Nephron progenitor cell (in vitro differentiated cells): ENCODE measurements around the gene SUGP1.

Experiments
- DNase-seq: peaks from one replicate; pipeline ENCODE4 v3.0.0; 2021
- H3K27ac Mint-ChIP-seq: 2 replicates; pipeline ENCODE4 v1.8.0; 2021; ENCODE audit warnings: mild to moderate bottlenecking, moderate library complexity, mixed read lengths
- H3K27me3 Mint-ChIP-seq: 2 replicates; pipeline ENCODE4 v1.8.0; 2021; ENCODE audit warnings: mild to moderate bottlenecking, low read depth, mixed read lengths; ENCODE audit not compliant: poor library complexity
- H3K36me3 Mint-ChIP-seq: 2 replicates; pipeline ENCODE4 v1.8.0; 2021; ENCODE audit warnings: low read depth, mixed read lengths
- H3K4me1 Mint-ChIP-seq: 2 replicates; pipeline ENCODE4 v1.8.0; 2021; ENCODE audit warnings: mixed read lengths
- H3K4me3 Mint-ChIP-seq: 2 replicates; pipeline ENCODE4 v1.8.0; 2021; ENCODE audit warnings: mild to moderate bottlenecking, moderate library complexity, mixed read lengths
- H3K9me3 Mint-ChIP-seq: 2 replicates; pipeline ENCODE4 v1.8.0; 2021; ENCODE audit warnings: mild to moderate bottlenecking, moderate library complexity, mixed read lengths
- CTCF ChIP-seq: fragments of 200-600 bp; sonication (generic); IDR thresholded peaks from 2 replicates; pipeline ENCODE4 v1.5.0; 2021; ENCODE audit warnings: antibody characterized with exemption

Gene SUGP1

GRCh38 chr19:19300613-19301012 lies 19.7 kb downstream of the SUGP1 start:
- no peaks in the 10 kb centered on the region for H3K4me1 Mint-ChIP-seq
- H3K9me3 Mint-ChIP-seq = no peaks in the 10 kb centered on the region
- TF ChIP-seq CTCF = no peak
- no peak overlapping the region for H3K27ac Mint-ChIP-seq
- peaks cover 4% of the 10 kb centered on the region for H3K27me3 Mint-ChIP-seq
- H3K4me3 Mint-ChIP-seq = no peak overlapping the region
- DNase-seq = no peak
- peaks cover 31% of the 10 kb centered on the region for H3K36me3 Mint-ChIP-seq

GRCh38 chr19:19297759-19298158 lies 22.6 kb downstream of the SUGP1 start:
- no peak overlapping the region for H3K27ac Mint-ChIP-seq
- H3K4me1 Mint-ChIP-seq = no peaks in the 10 kb centered on the region
- H3K9me3 Mint-ChIP-seq = peaks cover 8% of the 10 kb centered on the region
- H3K27me3 Mint-ChIP-seq = peaks cover 4% of the 10 kb centered on the region
- peaks cover 41% of the 10 kb centered on the region for H3K36me3 Mint-ChIP-seq
- TF ChIP-seq CTCF = no peak
- H3K4me3 Mint-ChIP-seq = no peak overlapping the region
- DNase-seq = no peak

GRCh38 chr19:19296953-19297689 lies 23.2 kb downstream of the SUGP1 start:
- peaks cover 4% of the 10 kb centered on the region for H3K27me3 Mint-ChIP-seq
- H3K4me1 Mint-ChIP-seq = no peaks in the 10 kb centered on the region
- H3K9me3 Mint-ChIP-seq = peaks cover 14% of the 10 kb centered on the region
- no peak overlapping the region for H3K4me3 Mint-ChIP-seq
- no peak for DNase-seq
- no peak for TF ChIP-seq CTCF
- H3K36me3 Mint-ChIP-seq = peaks cover 46% of the 10 kb centered on the region
- H3K27ac Mint-ChIP-seq = no peak overlapping the region

GRCh38 chr19:19294914-19295313 lies 25.4 kb downstream of the SUGP1 start:
- Mint-ChIP-seq H3K4me1 (no peaks in the 10 kb centered on the region), H3K36me3 (peaks cover 67% of the 10 kb centered on the region), H3K27ac (peak overlapping the region; percentile 22), H3K9me3 (peaks cover 25% of the 10 kb centered on the region), H3K4me3 (no peak overlapping the region), H3K27me3 (peaks cover 4% of the 10 kb centered on the region)
- TF ChIP-seq CTCF = no peak
- no peak for DNase-seq

- Mint-ChIP-seq H3K4me3 (no peak overlapping the region), H3K27ac (no peak overlapping the region), H3K36me3 (peaks cover 73% of the 10 kb centered on the region)
Measured at GRCh38 chr19:19292607-19293006, 27.7 kb downstream of the SUGP1 start.

More at GRCh38 chr19:19292607-19293006, 27.7 kb downstream of the SUGP1 start:
- DNase-seq = no peak
- Mint-ChIP-seq H3K4me1 (no peaks in the 10 kb centered on the region), H3K9me3 (peaks cover 25% of the 10 kb centered on the region), H3K27me3 (no peaks in the 10 kb centered on the region)
- TF ChIP-seq CTCF = no peak
